Measurements from ENCODE around the gene GRK3.
"Not testable (repeated sequence)": the region's sequence is repeated elsewhere in the genome, so short reads cannot be mapped to it uniquely, and the experiment has no call there.

The GRK3 gene

DNA sequence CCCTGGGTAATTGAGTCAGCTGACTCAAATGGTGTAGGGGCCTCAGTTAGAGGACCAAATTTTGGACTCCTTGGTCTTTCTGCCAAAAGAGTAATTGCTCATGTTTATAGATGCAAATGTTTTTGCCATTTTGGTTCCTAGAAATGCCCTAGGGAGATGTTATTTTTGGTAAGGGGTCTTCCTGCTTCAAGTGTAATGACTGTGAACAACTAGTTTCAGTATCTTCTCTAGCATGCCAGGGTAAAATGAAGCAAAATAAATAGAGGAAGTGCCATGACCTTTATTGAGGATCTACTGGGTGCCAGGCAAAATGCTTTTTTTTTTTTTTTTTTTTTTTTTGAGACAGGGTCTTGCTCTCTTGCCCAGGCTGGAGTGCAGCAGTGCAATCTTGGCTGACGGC is 2.5 kb upstream of the GRK3 start:
- Mint-ChIP-seq H3K27ac (peak overlapping the region; percentile 89), H3K4me1 (peaks cover 68% of the 10 kb centered on the region), H3K4me3 (peak overlapping the region; percentile 22)
- not testable (repeated sequence) for H3K36me3 Mint-ChIP-seq, H3K9me3 Mint-ChIP-seq, H3K27me3 Mint-ChIP-seq
- ATAC-seq: peak; percentile 59

GRCh38 chr22:25562966-25563760 is 1.3 kb upstream of the GRK3 start:
- H3K27me3 Mint-ChIP-seq, H3K9me3 Mint-ChIP-seq, ATAC-seq, H3K36me3 Mint-ChIP-seq: not testable (repeated sequence)
- peaks cover 74% of the 10 kb centered on the region for H3K4me1 Mint-ChIP-seq
- H3K4me3 Mint-ChIP-seq: peak overlapping the region; percentile 91
- peak overlapping the region; percentile 89 for H3K27ac Mint-ChIP-seq

DNA sequence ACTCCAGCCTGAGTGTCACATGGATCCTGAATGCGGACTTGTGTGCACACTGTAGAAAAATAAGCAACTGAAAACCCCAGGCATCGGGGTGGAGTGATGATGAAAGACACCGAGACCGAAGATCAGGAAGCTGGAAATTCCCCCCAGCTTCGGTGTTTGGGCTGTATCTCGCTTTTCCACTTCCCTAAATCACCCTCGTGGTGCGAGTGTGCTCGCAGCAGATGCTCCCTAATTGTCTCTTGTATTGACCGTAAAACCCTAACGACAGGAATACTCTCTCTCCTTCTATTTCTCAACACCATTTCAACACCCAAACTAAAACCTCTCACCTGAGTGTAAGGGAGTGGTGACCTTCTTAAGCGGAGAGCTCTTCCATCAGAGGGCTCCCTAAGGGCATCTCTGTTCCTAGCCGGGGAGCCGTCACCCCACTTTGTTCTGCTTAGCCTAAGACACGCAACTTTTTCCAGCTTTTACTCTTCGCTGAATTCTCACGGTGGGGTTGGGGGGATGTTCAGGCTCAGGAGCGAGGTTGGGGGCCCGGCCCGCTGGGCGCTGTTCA is 635 bp upstream of the GRK3 start:
- H3K4me3 Mint-ChIP-seq: peak overlapping the region; percentile 91
- peak overlapping the region; percentile 89 for H3K27ac Mint-ChIP-seq
- no peaks in the 10 kb centered on the region for H3K9me3 Mint-ChIP-seq
- H3K27me3 Mint-ChIP-seq: no peaks in the 10 kb centered on the region
- H3K4me1 Mint-ChIP-seq: peaks cover 69% of the 10 kb centered on the region
- peaks cover 5% of the 10 kb centered on the region for H3K36me3 Mint-ChIP-seq
- peak; percentile 53 for ATAC-seq

GRCh38 chr22:25564979-25565677 is 653 bp downstream of the GRK3 start:
- ATAC-seq: peak; percentile 1
- no peaks in the 10 kb centered on the region for H3K9me3 Mint-ChIP-seq
- peaks cover 70% of the 10 kb centered on the region for H3K4me1 Mint-ChIP-seq
- H3K4me3 Mint-ChIP-seq: peak overlapping the region; percentile 94
- no peaks in the 10 kb centered on the region for H3K27me3 Mint-ChIP-seq
- peaks cover 5% of the 10 kb centered on the region for H3K36me3 Mint-ChIP-seq
- peak overlapping the region; percentile 89 for H3K27ac Mint-ChIP-seq

DNA sequence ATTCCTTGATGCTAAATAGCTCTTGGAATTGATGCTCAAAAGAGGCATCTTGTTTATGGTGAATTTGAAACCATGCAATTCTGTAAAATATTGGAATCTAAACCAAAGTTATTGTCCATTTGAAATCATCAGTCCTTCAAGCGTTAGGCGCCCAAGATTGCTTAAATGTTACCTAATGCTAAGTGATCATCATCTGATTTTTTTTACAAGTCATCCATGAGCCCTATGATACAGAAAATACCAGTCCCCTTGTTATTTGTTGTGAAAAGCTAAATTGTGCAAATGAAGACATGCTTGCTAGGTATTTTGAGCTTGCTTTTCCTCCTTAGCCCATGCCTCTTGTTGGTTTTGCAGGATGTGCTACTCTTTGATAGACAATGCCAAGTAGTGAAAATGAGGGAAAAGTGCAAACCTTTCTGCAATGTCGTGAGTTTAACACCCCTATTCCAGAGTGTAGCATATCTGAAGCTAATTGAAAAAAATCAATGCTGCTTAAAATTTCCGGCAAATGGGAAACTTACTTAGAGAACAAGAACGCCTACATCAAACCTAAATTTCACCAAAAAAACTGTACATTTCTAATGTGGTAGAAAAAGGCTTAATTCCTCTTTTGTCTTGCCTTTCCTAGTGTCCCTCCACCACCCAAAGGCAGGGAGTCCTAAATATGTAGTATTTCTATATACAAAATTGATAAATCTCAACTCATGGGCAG is 1.9 kb downstream of the GRK3 start:
- Mint-ChIP-seq H3K4me3 (peak overlapping the region; percentile 94), H3K27me3 (no peaks in the 10 kb centered on the region), H3K9me3 (no peaks in the 10 kb centered on the region), H3K4me1 (peaks cover 71% of the 10 kb centered on the region), H3K36me3 (peaks cover 5% of the 10 kb centered on the region), H3K27ac (peak overlapping the region; percentile 89)
- ATAC-seq: no peak

DNA sequence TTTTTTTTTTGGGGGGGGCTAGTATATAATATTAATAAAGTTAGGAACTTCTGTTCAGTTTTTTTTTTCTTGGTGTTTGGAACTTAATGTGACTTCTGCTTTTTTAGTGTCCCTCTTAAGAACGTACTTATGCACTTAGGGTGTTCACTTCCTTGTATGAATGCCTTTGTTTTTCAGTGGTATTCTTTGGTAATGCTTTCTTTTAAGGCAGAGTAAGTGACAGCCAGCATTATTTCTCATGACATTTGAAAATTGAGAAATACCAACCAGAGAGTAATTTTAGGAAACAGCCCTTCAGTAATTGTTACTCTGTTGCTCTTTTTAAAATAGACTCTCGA is 2.4 kb downstream of the GRK3 start:
- Mint-ChIP-seq H3K27me3 (no peaks in the 10 kb centered on the region), H3K4me3 (peak overlapping the region; percentile 94), H3K9me3 (no peaks in the 10 kb centered on the region), H3K36me3 (peaks cover 5% of the 10 kb centered on the region), H3K27ac (peak overlapping the region; percentile 89), H3K4me1 (peaks cover 68% of the 10 kb centered on the region)
- peak; percentile 45 for ATAC-seq

DNA sequence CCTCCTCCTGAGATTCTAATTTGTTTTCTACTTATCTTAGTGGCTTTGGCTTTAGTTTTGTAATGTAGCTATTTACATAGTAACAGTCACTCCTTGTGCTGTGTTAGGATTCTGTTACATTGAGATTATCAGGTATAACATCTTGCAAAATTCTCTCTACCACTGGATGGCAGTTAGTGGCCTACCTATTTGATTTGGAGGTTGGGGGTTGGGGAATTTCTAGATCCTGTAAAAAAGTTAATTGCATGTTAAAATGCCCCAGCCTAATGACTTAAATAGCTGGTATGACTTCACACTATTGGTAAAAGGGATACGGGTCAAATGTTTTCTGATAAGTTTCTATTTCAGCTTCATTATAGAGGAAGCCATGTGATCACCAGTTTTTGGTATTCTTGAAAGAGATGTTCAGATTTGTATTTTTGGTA is 2.8 kb downstream of the GRK3 start:
- Mint-ChIP-seq H3K27ac (peak overlapping the region; percentile 89), H3K36me3 (peaks cover 7% of the 10 kb centered on the region), H3K4me3 (peak overlapping the region; percentile 94), H3K9me3 (no peaks in the 10 kb centered on the region), H3K4me1 (peaks cover 70% of the 10 kb centered on the region), H3K27me3 (no peaks in the 10 kb centered on the region)
- no peak for ATAC-seq

- Mint-ChIP-seq H3K4me1 (peaks cover 70% of the 10 kb centered on the region), H3K36me3 (peaks cover 12% of the 10 kb centered on the region), H3K27ac (peak overlapping the region; percentile 89), H3K4me3 (peak overlapping the region; percentile 94)
- not testable (repeated sequence) for H3K27me3 Mint-ChIP-seq, H3K9me3 Mint-ChIP-seq, ATAC-seq
Observed at GRCh38 chr22:25568066-25568465, 3.6 kb downstream of the GRK3 start.

GRCh38 chr22:25569361-25569760 is 4.9 kb downstream of the GRK3 start:
- Mint-ChIP-seq H3K4me1 (peaks cover 70% of the 10 kb centered on the region), H3K27me3 (no peaks in the 10 kb centered on the region), H3K27ac (peak overlapping the region; percentile 45), H3K9me3 (no peaks in the 10 kb centered on the region), H3K36me3 (peaks cover 17% of the 10 kb centered on the region), H3K4me3 (peak overlapping the region; percentile 27)
- ATAC-seq: no peak

DNA sequence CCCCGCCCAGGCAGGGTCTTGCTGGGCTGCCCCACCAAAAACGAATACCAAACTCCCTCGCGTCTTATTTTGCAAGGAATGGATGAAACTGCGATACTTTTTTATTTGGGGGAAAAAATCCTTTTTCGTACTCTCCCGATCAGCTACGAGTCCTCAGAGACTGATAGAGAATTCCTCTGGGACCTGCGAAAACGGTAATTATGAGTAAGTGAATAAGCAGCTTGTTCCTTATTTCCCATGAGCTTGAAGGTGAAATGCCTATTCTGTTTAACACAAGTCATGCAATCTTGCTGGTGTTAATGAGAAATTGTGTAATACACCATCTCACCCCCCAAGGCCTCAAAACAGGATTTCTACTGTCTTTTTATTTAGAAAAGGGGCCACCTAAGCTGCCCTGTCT is 5.5 kb downstream of the GRK3 start:
- Mint-ChIP-seq H3K36me3 (peaks cover 17% of the 10 kb centered on the region), H3K4me3 (peak overlapping the region; percentile 27), H3K9me3 (no peaks in the 10 kb centered on the region), H3K4me1 (peaks cover 76% of the 10 kb centered on the region), H3K27ac (peak overlapping the region; percentile 45), H3K27me3 (no peaks in the 10 kb centered on the region)
- no peak for ATAC-seq

DNA sequence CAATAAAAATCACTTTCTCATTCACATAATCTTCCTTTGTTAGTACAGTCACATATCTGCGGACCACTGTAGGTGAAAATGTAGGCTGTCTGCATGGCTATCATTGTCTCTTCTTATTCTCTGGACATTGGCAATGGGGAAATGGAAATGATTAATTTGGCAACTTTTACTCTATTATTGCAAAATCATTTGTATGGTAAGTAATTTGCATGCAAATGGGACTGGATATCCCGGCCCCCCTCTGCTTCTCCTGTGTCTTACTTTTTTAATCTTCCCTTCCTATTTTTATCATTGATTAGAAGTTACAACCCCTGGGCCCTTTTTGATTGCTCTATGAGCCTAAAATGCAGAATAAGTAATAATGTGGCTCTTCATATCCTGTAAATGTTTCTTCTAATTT is 6.0 kb downstream of the GRK3 start:
- Mint-ChIP-seq H3K27ac (no peak overlapping the region), H3K36me3 (peaks cover 14% of the 10 kb centered on the region)

GRCh38 chr22:25571969-25572707 is 7.7 kb downstream of the GRK3 start:
- H3K27me3 Mint-ChIP-seq, H3K9me3 Mint-ChIP-seq, ATAC-seq: not testable (repeated sequence)
- Mint-ChIP-seq H3K27ac (peak overlapping the region; percentile 69), H3K4me1 (peaks cover 71% of the 10 kb centered on the region), H3K4me3 (peak overlapping the region; percentile 12), H3K36me3 (peaks cover 12% of the 10 kb centered on the region)

More for the DNA sequence above, 6.0 kb downstream of the GRK3 start:
- H3K4me3 Mint-ChIP-seq: no peak overlapping the region
- H3K27me3 Mint-ChIP-seq: no peaks in the 10 kb centered on the region
- no peak for ATAC-seq
- H3K9me3 Mint-ChIP-seq: no peaks in the 10 kb centered on the region
- H3K4me1 Mint-ChIP-seq: peaks cover 81% of the 10 kb centered on the region

DNA sequence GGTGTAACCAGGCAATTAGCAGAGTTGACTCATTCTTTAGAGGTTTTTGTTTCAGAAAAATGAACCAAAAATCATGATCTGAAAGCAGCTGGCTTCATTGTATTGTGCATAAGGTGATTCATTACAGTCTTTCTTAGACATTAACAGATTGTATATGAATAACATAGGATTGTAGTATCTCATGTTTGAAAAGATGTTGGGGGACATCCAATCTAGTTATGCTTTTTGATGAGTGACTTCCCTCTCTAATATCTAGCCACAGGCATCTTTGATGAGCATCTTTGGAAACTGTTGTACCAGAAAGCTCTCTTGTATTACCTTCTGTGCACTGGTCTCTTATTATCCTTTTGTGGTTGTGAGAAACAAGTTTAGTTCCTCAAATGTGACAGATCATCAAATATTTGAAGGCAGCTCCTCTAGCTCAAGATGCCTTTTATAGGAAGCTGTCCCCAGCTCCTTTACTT is 8.3 kb downstream of the GRK3 start:
- H3K9me3 Mint-ChIP-seq: no peaks in the 10 kb centered on the region
- H3K27me3 Mint-ChIP-seq: no peaks in the 10 kb centered on the region
- H3K27ac Mint-ChIP-seq: peak overlapping the region; percentile 69
- peak overlapping the region; percentile 12 for H3K4me3 Mint-ChIP-seq
- H3K36me3 Mint-ChIP-seq: peaks cover 12% of the 10 kb centered on the region
- peak; percentile 85 for ATAC-seq
- peaks cover 65% of the 10 kb centered on the region for H3K4me1 Mint-ChIP-seq

DNA sequence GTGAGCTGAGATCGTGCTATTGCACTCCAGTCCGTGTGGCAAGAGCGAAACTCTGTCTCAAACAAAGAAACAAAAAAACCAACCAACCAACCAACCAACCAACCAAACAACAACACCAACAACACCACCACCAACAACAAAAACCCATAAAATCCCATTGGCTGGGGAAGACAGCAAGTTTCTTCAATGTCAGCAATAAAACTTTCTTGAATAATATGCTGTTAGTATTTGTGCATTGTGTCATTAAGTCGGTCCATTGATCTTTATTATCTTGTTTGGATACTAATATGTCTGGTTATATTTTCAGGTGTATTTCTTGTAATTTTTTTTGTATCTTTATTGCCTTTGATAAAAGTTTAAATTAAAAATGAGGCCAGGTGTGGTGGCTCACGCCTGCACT is 9.4 kb downstream of the GRK3 start:
- Mint-ChIP-seq H3K4me3 (no peak overlapping the region), H3K36me3 (peaks cover 20% of the 10 kb centered on the region), H3K27me3 (no peaks in the 10 kb centered on the region), H3K27ac (peak overlapping the region; percentile 69), H3K9me3 (no peaks in the 10 kb centered on the region), H3K4me1 (peaks cover 68% of the 10 kb centered on the region)
- ATAC-seq: no peak

Data from stimulated activated memory B cell treated with anti-CD40 and anti-IgM and Interleukin-4, amounts not matched to agents 10 μg/mL and 1 μg/mL and 100 μg/mL, for 72 hours (primary cell).